GM18873 (cell line): ENCODE results near the gene GSTM3.

Experiments
- ATAC-seq: cut with Tn5 transposase; IDR thresholded peaks from one replicate; pipeline ENCODE4 v1.9.1; 2021; ENCODE audit warnings: mild to moderate bottlenecking, moderate library complexity, moderate number of reproducible peaks; ENCODE audit not compliant: unreplicated experiment, low FRiP score

GSTM3 gene

GRCh38 chr1:109740615-109741373, at the start of gene GSTM3:
Gene GSTM3 (minus strand): TSS chr1:109741038. CDS start chr1:109740287, 751 bp downstream.
- no peak for ATAC-seq

DNA sequence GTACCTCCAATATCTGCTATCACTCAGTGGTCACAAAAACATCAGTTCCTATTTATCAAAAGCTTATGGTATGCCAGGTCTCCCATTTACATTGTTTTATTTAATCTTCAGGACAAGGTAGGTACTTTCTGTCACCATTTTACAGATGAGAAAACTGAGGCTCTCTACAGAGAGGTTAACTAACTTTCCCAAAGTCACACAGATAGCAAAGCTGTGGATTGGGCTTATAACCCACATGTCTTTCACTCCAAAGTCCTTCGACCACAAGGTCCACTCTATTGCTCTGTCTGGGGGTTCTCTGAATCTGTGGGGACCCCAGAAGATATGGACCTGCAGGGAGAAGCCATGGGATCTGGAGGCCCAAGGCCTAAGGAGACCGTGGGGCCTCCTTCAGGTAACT, 49.5 kb upstream of the GSTM3 start:
- ATAC-seq = no peak

- no peak for ATAC-seq
These were observed 48.8 kb upstream of the GSTM3 start for GRCh38 chr1:109789551-109790180.

DNA sequence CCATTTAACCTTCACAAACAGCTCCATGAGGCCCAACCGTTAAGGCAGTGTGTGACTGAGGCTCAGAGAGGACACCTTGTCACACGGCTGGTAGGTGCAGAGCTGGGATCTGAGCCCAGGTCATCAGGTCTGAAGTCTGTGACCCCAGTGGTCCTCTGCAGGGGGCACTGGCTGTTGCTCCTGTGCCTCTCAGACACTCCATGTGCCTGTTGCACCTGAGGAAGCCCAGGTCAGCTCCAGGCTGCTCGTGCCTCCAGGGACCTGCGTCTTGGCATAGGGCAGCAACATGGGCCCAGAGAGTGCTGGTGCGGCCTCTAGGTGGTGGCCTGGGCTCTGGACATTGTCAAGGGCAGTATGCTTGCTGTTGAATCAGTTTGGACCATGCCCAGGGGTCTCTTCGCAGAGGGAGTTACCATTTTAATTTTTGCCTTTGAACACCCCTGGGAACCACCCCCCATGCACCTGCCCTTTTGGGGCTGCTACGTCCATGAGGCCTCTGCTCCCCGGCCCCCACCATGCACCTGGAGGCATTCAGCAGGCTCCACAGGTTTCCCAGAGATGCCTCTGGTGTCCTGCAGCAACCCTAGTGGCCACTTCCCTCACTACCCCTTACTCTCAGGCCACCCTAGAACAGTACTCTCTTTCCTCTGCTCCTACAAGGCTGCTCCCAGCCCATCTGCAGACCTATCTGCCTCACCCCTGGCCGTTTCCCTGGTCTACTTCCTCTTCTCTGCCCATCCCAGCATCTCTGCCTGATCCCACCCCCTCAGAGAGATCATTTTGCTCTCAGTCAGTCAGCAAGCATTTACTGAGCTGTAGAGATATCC, 48.1 kb upstream of the GSTM3 start:
- no peak for ATAC-seq

DNA sequence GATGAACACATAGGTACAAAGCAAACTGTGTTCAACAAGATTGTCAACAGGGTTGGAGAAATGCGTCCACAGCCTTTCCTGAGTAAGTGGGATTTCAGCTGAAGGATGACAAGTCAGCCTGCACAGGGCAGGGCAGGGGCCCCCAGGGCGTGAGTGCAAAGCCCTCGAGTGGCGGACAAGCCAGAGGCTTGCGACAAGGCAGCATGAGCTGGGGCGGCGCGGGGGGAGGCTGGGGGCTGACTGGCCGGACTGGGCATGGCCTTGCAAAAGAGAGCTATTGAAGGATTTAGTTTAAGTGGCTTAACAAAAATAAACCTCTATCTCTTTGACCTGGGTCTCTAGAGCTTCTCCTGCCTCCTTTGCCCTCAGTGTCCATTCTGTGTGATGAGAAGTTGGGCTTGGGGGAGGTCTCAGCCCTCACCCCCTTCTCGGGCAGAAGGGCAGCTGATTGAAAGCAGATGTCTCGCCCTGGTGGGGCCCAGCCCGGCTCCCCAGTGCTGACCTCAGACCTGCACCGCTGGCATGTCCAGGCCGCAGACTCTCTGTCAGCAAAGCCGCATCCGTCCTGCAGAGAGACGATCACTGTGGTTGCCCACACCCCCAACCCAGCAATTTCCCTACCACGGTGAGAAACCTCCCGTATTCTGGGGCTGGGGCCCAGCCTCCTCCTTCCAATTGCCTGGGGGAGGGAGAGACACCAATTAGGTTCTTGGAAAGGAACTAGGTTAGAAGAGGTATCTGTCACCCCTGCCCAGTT, 47.2 kb upstream of the GSTM3 start:
- ATAC-seq = no peak

DNA sequence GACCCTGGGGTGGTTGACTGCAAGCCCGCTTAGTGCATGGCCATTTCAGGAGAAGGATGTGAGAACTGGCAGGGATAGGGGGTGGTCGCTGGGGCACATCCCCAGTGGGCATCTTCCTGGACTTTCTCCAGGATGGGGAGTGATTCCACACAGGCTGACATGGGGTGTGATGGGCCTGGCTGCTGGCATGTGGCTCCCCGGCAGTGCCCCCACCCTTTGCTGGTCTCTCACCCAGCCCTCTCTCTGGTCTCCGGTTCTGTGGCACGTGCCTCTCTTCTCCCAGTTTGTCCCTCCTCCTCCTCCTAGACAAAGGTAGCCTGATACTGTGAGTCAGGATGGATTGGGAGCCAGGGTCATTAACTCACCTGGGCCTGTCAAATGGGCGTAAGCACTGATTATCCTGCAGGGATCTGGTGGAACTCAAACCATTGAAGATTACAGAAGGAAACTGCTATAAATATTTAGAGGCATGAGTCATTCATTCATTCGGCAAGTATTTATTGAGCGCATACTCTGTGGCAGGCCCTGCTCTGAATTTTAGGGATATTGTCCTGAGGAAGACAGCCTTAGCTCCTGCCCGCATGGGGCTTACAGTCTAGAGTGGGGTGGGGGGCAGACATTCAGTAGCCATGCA, 46.5 kb upstream of the GSTM3 start:
- ATAC-seq = no peak

DNA sequence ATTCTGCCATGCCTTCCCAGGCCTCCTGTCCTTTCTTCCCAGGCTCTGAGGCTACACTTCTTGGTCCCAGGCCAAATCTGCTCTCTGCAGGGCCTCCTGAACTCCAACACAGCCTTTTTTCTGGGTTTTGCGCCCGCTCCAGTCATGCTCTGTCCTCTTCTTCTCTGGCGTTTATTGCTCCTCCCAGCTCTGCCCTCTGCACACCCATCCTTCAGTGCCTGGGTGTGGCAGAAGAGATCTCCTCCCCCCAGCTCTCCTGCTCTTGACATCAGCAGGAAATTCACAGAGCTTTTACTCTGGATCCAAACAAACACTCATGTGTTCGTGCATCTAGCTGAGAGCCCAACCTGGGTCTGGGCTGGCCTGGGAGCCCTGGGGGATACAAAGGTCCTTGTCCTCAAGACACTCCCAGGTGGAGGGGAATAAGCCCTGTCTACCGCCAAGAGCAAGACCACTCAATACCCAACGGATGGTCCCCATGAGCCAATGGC, 45.7 kb upstream of the GSTM3 start:
- no peak for ATAC-seq

DNA sequence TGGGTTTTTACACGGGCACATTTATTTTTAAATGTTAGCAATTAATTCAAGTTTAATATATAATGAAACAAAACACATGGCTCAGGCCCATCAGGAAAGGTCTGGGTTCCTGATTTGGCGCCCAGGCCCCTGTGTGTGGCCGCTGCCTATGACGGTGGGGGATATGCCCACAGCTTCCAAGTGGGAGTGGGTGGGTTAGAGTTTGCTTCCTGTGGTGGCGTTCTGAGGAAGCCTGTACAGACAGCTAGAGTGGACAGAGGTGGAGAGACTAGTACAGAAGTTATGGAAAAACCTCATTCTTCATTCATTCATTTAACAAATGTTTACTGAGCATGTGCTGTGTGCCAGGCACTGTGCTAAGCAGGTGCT, 45.3 kb upstream of the GSTM3 start:
- ATAC-seq = no peak

- ATAC-seq = no peak
These were observed 44.7 kb upstream of the GSTM3 start for GRCh38 chr1:109785446-109786111.

- ATAC-seq = no peak
These were observed 43.9 kb upstream of the GSTM3 start for GRCh38 chr1:109784551-109785252.

DNA sequence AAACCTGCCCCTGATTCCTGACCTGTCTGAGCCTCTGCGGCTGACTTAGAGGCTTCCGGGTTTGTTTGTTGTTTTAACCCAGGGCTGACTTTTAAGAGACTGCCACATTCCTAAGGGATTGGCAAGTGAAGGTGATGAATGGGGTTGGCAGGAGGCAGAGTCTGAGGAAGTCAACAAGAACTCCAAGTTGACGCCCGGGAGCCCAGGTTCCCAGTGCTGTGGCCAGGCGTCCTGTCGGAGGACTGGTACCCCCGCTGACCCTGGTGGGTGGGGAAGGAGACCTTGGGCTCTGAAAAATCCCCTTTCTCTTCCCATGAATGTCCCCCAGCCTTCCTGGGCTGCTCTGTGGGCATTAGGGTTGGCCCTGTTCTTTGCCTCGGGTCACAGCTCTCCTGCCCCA, 42.6 kb upstream of the GSTM3 start:
- ATAC-seq = no peak

GRCh38 chr1:109782927-109783326, 42.1 kb upstream of the GSTM3 start:
- ATAC-seq = no peak

GRCh38 chr1:109782514-109782913, 41.7 kb upstream of the GSTM3 start:
- no peak for ATAC-seq

DNA sequence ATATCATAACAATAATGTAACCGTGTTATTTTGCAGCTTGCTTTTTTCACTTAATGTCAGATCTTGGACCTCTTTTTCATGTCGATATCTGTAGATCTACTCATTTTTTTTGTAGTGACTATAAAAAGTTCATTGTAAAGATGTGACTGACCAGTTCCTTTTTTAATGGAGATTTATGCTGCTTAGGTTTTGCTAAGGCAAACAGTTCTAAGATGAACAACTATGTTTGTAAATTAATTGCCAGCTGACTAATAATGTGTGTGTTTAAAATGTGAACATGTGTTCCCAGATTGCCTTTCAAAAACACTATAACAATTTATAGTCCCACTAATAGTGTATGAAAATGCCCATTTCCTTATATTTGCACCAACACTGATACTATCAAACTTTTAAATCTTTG, 41.0 kb upstream of the GSTM3 start:
- ATAC-seq = no peak

DNA sequence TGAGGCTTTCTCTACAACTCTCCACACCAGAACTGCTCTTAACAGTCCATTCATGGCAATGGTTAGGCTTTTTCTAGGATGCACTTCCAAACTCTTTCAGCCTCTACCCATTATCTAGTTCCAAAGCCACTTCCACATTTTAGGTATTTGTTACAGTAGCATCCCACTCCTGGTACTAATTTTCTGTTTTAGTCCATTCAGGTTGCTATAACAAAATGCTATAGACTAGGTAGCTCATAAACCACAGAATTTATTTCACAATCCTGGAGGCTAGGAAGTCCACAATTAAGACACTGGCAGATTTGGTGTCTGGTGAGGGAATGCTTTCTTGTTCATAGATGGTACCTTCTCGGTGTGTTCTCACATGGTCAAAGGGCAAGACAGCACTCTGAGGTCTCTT, 40.1 kb upstream of the GSTM3 start:
- no peak for ATAC-seq

- ATAC-seq = no peak
These were observed 37.3 kb upstream of the GSTM3 start for GRCh38 chr1:109777980-109778625.

GRCh38 chr1:109777436-109777835, 36.6 kb upstream of the GSTM3 start:
- no peak for ATAC-seq

DNA sequence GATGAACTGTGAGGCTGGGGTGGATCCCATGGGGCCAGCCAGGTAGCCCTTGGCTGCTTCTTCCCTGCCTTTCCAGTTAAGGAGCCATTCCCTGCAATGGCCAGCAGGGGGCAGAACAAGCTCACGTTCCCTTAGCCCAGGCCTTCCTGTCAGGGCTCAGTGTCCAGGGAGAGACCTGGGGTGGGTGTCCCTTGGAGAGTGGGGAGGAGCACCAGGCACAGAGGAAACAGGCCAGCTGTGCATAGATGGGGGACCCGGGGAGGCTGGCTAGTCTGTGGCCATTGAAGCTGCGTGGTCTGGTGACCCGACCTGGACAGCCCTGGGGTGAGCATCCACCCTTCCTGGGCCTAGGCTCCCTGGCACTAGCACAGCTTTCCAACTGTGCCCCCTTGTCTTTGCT, 36.1 kb upstream of the GSTM3 start:
- no peak for ATAC-seq
